ENCODE measurements around the gene ANKRD45.
"Not testable (repeated sequence)": the region's sequence is repeated elsewhere in the genome, so short reads cannot be mapped to it uniquely, and the experiment has no call there.

The ANKRD45 gene, protein sequence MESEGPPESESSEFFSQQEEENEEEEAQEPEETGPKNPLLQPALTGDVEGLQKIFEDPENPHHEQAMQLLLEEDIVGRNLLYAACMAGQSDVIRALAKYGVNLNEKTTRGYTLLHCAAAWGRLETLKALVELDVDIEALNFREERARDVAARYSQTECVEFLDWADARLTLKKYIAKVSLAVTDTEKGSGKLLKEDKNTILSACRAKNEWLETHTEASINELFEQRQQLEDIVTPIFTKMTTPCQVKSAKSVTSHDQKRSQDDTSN

DNA sequence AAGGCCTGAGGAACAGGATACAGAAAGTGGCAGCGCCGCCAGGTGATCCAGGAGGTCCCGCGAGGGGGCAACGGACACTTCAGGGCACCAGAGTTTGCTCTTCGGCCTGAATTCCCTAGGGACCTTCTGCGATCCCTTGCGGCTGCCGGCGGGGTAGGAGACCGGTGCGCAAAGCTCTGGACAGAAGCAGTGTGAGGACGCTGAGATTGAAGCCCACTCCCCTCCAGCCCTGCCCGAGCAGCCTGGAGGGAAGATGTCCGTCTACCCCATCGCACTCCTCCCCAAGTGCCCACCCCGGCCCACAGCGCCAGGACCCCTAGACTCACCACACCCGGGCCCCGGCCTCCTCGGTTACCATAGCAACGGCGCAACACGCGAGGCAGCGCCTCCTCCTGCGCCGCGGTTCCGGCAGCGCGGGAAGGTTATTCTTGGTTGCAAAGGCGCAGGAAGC lies at the start of gene ANKRD45:
TSS of gene ANKRD45 (minus strand) at position 361 of the 451 bp plus-strand sequence. CDS start 10,433 bp downstream, outside the sequence.
- FAIRE-seq = no peak

DNA sequence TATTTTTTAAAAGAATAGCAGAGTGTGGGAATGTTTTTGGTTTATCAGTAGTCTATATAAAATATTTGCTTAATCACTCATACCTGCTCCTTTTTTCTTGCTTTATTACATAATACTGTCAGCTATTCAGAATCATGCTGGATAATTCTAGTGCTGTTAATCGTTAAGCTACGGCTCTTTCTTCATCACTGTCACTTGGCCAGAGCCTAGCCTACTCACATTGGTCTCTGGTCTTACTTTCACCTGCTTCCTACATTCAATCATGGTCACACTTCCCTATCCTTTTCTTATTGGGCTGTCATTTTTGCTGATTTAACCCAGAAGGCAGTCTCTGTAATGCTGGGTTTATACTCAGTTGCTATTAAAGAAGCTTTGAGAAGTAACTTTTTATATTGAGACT lies 47.6 kb upstream of the ANKRD45 start:
- FAIRE-seq = no peak

DNA sequence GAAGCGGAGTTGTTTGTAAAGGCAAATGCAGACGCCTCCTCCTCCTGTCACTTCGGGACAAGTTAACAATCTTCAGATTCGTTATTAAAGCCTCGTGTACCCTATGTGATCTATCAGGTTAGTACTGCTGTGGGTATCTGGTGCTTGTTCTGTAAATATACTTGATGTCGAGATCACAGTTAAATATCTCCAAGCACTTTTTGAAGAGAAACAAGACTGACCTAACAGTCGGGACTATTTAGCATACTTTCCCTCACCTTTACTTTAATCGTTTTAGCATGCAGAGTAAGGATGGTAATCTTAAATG lies 45.8 kb upstream of the ANKRD45 start:
- FAIRE-seq = no peak

DNA sequence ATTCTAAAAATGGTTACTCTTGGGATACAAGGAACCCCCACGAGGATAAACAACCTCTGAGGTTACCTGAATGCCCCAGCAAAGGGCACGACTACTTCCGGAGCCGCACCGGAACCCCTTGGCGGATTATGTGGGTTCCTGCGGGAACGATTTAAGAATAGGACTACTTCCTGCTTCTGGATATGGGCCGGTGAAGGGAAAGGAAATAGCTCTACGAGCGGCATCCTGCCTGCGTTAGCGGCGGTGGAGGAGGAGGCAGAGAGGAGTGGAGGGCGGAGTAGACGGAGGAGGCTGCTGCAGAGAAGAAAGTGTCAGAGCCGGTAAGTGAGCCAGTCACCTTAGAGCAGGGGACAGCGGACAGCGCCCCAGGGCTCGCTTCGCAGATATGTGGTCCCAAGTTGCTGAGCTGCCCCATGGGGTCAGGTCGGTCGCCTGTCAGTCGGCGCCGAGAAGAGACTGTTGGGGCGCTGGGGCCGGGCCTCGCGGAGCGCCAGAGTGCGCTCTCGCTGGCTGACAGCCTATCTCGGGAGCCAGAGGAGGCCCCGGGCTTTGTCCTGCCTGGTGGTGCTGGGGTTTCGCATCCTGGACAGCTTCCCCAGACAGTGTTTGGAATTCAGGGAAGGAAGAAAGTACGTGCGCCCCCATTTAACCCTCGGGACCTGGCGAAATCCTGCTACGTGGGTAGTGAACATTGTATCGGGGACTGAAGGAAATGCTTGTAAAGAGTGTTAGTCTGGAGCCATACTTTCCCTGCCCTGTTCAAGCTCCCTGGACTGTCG lies 45.3 kb upstream of the ANKRD45 start, which contains the start of gene KLHL20:
TSS of gene KLHL20 (plus strand) at position 223 of the 779 bp plus-strand sequence. CDS start 1,063 bp downstream, outside the sequence.
- peak; percentile 86 for FAIRE-seq

DNA sequence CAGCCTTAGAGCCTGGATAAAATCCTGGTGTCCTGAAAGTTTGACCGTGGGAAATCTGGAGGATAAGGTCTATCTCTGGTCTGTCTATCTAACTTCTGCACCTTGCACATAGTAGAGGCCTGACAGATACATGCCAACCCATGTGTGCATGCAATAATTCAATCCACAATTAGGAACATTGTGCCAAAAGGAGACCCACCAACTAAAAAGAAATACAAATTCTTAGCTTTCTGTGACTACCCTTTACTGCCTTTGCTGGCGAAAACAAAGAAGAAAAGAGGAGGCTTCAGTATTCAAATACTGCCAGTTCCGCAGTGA lies 44.7 kb upstream of the ANKRD45 start:
- FAIRE-seq = no peak

DNA sequence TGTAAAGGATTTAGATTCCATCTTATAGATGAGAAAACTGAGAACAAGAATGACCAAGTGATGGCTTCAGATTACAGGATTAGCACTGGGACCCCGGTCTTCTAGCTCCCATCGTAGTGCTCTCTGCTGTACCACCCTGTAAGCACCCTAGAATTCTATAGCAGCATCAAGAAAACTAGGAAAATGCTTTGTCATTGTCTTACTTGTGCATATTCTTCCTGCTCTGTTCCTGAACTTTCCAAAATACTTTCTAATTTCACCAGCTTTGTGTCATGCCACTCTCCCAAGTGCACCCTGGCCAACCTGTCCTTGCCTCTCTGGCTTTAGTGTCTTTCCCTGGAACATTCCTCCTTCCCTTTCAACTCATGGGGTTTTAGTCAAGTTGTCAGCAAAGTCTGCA lies 39.1 kb upstream of the ANKRD45 start:
- no peak for FAIRE-seq

DNA sequence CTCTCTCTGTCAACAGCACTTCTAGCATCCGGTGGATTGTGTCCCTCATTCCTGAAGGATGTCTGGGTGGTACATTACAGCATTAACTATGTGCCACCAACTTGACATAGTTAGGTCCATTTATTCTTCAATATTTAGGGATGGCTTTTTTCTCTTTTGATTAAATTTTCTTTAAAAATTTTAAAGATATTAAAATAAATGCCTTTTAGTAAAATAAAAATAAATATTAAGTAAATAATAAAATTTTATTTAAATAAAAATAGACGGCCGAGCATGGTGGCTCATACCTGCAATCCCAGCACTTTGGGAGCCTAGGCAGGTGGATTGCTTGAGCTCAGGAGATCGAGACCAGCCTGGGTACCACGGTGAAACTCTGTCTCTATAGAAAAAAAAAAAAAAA lies 35.5 kb upstream of the ANKRD45 start:
- no peak for FAIRE-seq

DNA sequence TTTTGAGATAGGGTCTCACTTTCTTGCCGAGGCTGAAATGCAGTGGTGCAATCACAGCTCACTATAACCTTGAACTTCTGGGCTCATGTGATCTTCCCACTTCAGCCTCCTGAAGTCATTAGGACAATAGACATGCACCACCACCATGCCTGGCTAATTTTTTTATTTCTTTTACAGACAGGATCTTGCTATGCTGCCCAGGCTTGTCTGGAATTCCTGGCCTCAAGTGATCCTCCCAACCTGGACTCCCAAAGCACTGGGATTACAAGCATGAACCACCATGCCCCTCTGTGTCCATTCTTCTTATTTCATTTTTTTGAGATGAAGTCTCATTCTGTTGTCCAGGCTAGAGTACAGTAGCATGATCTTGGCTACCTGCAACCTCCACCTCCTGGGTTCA lies 33.1 kb upstream of the ANKRD45 start:
- FAIRE-seq = no peak

DNA sequence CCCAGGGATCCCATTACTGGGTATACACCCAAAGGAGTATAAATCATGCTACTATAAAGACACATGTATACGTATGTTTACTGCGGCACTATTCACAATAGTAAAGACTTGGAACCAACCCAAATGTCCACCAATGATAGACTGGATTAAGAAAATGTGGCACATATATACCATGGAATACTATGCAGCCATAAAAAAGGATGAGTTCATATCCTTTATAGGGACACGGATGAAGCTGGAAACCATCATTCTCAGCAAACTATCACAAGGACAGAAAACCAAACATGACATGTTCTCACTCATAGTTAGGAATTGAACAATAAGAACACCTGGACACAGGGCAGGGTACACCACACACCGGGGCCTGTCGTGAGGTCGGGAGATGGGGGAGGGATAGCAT lies 31.6 kb upstream of the ANKRD45 start:
- not testable (repeated sequence) for FAIRE-seq

DNA sequence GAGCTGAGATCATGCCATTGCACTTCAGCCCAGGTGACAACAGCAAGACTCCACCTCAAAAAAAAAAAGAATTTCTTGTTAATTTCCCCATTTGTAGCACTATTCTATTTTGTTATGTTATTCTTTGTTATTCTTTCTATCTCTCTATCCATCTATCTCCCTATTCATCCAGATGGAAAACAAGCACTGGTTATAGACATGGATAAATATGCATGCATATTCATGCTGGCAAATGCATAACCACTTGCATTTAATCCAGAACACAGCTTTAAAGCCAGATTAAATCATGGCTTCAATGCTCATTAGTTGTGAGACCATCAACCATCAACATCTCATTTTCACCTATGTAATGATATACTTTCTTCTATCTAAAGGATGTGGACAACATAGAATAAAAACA lies 23.6 kb upstream of the ANKRD45 start:
- FAIRE-seq = no peak

DNA sequence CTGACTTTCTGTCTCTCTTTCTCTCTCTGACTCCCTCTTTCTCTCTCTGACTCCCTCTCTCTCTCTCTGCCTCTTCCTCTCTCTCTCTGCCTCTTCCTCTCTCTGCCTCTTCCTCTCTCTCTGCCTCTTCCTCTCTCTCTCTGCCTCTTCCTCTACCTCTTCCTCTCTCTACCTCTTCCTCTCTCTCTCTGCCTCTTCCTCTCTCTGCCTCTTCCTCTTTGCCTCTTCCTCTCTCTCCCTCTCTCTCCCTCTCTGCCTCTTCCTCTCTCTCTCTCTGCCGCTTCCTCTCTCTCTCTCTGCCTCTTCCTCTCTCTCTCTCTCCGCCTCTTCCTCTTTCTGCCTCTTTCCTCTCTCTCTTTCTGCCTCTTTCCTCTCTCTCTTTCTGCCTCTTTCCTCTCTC lies 18.6 kb upstream of the ANKRD45 start:
- FAIRE-seq = no peak

DNA sequence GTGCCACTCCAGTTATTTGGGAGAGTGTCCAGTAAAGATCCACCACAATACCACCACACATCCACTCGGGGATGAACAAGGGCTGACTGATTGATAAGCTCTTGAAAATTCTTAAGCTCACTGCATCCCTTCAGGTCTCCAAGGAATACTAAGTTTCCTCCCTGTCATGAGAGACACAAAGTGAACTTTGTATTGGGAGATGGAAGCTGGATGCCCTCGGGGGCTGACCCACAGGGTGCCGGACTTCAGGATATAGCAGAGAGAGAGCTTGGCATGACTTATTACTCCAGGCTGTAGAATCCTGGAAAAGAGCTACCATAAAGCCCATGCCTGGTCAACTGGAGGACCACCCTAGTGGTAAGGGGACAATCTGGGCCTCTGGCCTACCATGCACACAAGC lies 15.5 kb upstream of the ANKRD45 start:
- not testable (repeated sequence) for FAIRE-seq

DNA sequence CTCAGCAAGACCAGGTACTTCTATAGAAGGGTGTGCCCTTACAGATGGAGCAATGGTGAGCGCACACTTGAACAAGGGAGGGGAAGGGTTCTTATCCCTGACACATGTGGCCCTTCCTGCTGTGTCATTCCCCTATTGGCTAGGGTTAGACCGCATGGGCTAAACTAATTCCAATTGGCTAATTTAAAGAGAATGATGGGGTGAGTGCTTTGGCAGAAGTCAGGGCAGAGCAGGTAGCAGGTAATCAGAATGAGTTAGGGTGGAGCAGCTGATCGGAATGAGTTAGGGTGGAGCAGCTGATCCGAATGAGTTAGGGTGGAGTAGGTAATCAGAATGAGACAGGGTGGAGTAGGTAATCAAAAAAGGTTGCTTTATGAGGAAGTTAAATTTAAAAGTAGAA lies 14.2 kb upstream of the ANKRD45 start:
- FAIRE-seq = not testable (repeated sequence)

DNA sequence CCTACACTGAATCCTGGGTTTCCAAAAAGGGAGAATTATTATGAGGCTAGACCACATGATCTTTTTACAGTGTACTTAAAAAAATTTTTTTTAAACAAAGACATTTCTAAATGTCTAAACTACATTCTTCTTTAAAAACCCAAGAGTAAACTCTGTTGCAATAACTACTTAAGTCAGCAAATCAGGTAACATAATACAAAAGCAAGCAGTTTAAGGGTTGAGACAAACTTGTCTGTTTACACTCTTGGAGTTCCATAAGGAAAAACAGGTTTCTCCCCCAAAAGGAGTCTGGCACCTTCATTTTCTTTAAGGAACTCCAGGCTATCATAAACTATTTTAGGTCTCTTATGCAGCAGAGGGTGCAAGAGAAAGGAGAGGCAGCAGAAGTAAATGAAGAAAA lies 12.5 kb upstream of the ANKRD45 start:
- FAIRE-seq = no peak

DNA sequence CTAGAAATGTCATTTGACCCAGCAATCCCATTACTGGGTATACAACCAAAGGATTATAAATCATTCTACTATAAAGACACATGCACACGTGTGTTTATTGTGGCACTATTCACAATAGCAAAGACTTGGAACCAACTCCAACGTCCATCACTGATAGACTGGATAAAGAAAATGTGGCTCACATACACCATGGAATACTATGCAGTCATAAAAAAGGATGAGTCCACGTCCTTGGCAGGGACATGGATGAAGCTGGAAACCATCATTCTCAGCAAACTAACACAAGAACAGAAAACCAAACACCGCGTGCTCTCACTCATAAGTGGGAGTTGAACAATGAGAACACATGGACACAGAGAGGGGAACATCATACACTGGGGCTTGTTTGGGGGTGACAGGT lies 10.5 kb upstream of the ANKRD45 start:
- FAIRE-seq = not testable (repeated sequence)

DNA sequence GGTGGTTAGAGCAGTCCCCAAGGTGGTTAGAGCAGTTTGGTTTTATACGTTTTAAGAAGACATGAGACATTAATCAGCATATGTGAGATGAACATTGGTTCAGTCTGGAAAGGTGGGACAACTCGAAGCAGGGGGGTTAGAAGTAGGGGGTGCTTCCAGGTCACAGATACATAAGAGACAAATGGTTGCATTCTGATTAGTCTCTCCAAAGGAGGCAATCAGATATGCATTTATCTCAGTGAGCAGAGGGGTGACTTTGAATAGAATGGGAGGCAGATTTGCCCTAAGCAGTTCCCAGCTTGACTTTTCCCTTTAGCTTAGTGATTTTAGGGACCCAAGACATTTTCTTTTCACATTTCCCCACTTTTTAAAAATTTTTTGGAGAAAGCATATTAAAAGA lies 4.8 kb upstream of the ANKRD45 start:
- FAIRE-seq = not testable (repeated sequence)

DNA sequence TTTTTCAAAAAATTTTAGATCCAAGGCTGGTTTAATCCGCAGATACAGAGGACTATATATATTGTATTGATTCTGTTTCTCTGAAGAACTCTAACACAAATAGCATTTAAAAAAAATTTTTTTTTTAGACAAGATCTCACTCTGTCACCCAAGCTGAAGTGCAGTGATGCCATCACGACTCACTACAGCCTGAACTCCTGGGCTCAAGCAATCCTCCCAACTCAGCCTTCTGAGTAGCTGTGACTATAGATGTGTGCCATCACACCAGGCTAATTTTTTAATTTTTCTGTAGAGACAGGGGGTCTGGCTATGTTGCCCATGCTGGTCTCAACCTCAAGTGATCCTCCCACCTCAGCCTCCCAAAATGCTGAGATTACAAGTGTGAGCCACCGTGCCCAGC lies 3.0 kb downstream of the ANKRD45 start:
- no peak for FAIRE-seq

DNA sequence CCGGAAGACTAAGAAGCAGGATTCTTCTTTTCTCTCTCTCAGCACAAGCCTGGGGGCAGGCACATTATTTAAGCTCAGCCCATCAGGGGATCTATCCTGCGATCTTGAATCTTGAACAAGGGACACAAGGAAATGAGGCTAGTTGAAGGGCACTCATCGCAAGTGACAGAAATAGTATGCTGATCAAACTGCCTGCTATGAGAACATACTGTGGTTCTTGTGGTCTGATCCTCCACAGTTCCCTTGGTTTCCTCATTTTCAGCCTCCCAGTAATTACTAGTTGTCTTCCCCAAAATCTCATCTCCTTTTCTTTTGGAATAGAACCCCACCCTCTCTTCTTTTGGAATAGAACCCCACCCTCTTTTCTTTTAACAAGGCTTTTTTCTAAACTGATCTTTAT lies 6.5 kb downstream of the ANKRD45 start:
- FAIRE-seq = no peak

DNA sequence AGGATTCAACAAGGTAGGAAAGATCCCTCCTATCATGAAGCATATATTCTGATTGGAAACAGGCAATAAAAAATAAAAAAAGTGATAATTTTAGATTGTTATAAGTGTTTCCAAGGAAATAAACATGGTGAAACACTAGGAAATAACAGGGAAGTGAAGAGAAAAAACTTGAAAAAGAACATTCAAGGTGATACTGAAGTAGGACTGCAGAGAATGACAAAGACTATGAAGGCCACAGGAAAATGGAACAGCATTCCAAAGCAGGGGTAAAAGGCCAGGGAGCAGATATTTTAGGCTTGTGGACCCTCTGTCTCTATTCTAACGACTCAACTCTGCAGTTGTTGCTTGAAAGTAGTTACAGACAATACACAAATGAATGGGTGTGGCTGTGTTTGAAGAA lies 7.9 kb downstream of the ANKRD45 start:
- no peak for FAIRE-seq

DNA sequence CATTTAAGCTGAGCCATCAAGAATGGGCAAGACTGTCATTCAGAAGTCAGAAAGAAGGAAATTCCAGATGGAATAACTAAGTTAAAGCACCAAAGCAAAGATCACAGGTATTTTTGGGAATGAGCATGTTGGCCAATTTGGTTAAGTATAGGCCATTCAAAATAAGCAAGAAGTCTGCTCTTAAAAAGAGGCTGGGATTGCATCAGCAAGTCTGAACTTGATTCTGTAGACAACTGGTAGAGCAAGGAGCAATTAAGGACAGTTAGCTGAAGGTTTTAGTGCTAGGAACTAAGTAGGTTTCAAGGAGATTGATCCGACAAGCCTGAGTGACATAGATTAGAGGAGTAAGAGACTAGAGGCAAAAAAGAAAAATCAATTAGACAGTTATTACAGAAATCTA lies 8.4 kb downstream of the ANKRD45 start:
- FAIRE-seq = no peak

DNA sequence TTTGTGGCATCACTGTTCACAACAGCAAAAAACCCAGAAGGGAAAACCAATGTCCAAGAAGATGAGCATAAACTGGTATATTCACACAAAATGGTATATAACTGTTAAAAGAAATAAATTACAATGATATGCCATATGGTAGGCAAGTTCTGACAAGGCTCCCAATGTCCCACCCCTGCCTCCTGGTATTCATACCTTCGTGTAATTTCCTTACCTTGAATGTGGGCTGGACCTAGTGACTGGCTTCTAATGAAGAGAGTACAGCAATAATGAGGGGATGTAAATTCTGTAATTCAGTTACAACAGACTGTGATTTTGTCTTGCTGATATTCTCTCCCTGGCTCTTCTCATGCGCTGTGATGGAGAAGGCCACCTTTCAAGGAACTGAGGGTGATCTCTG lies 9.3 kb downstream of the ANKRD45 start:
- no peak for FAIRE-seq

DNA sequence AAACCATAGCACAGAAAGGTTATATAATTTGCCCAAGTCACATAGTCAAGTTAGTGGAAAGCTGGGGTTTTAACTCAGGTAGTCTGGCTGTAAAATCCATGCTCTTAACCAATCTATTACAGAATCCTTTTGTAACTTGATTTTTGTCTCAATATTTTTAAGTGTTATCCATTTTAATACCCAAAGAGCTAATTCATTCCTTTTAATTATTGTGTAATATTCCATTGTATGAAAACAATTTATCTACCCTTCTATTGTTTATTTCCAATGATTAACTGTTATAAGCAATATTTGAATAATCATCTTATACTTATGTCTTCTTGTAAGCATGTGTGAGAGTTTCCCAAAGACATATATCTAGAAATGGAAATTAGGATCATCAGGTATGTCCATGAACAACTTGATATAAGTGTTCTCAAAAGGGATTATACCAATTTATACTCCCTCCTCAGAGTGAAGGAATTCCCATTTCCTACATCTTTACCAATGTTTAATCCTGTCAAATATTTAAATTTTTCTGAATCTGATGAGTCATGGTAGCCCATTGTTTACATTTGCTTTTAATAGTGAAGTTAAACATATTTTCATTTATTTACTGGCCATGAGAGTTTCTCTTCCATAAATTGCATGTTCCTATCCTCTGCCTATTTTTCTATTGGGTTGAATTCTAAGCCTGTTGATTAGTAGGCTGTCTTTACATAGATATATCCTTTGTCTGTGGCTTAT lies 20.6 kb downstream of the ANKRD45 start:
- no peak for FAIRE-seq

DNA sequence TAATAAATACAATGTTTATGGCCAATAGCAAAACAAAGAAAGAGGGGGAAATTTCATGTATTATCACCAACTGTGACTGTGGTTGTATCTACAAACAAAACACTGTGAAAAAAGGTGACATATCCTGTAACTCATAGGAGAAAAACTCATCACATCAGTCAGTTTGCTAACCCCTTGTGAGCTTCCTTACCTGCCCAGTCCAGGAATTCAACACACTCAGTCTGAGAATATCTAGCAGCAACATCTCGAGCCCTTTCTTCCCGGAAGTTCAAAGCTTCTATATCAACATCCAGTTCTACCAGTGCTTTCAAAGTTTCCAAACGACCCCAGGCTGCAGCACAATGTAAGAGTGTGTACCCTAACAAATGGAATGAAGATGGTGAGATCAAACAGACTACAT lies 23.0 kb downstream of the ANKRD45 start:
- no peak for FAIRE-seq

Data from islet of Langerhans (tissue), 1 donor.